Neuron (in vitro differentiated cells): ENCODE measurements around the gene PEAK1.
"Not testable (repeated sequence)": the region's sequence is repeated elsewhere in the genome, so short reads cannot be mapped to it uniquely, and the experiment has no call there.

ENCODE experiments used
- H2AFZ ChIP-seq: one replicate; pipeline ENCODE4 v1.6.1; 2013; ENCODE audit warnings: low read depth, mild to moderate bottlenecking, inconsistent platforms, low read length, moderate library complexity
- H3K27me3 ChIP-seq: one replicate; pipeline ENCODE4 v1.6.1; 2013; ENCODE audit warnings: low read length; ENCODE audit not compliant: insufficient read depth
- H3K36me3 ChIP-seq: one replicate; pipeline ENCODE4 v1.6.1; 2013; ENCODE audit warnings: low read length; ENCODE audit not compliant: insufficient read depth
- H3K4me1 ChIP-seq: one replicate; pipeline ENCODE4 v1.6.1; 2013; ENCODE audit warnings: low read length; ENCODE audit not compliant: insufficient read depth
- H3K4me3 ChIP-seq: 2 replicates; pipeline ENCODE4 v1.5.1; 2013; ENCODE audit warnings: mild to moderate bottlenecking, low read length, moderate library complexity
- H3K9me3 ChIP-seq: one replicate; pipeline ENCODE4 v1.6.1; 2013; ENCODE audit warnings: low read length

PEAK1 gene

DNA sequence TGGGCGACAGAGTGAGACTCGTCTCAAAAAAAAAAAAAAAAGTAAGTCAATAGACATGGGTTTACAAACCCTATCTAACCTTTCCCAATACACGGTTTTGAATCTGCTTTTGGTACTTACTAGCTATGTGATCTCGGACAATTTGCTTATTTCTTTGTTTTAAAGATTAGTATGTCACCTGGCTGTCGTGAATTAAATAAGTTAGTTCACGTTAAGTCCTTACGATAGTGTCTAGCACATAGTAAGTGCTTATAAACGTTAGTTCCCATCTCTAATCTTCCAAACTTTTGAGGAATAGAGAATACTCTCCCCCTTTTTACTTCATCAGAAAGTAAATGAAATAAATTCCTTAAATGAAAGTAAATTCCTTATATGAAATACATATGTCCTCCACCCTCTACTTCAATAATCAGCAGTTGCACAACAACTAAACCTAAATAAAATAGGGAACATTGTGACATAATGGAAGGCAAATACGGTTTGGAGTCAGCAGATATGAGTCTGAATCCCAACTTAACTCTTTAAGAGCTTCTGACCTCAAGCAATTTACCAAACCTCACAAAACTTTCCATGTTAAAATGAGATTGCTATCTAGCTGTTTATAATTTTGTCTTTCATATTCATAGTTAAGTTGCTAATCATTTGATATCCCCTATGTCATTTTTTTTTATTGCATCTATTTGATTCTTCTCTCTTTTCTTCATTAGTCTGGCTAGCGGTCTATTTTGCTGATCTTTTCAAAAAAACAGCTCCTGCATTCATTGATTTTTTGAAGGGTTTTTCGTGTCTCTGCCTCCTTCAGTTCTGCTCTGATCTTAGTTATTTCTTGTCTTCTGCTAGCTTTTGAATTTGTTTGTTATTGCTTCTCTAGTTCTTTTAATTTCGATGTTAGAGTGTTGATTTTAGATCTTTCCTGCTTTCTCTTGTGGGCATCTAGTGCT is 134.6 kb downstream of the PEAK1 start:
- Histone ChIP-seq H3K9me3 (no peaks in the 10 kb centered on the region), H3K27me3 (no peaks in the 10 kb centered on the region), H2AFZ (no peak overlapping the region), H3K4me1 (no peaks in the 10 kb centered on the region), H3K4me3 (no peak overlapping the region), H3K36me3 (no peaks in the 10 kb centered on the region)

DNA sequence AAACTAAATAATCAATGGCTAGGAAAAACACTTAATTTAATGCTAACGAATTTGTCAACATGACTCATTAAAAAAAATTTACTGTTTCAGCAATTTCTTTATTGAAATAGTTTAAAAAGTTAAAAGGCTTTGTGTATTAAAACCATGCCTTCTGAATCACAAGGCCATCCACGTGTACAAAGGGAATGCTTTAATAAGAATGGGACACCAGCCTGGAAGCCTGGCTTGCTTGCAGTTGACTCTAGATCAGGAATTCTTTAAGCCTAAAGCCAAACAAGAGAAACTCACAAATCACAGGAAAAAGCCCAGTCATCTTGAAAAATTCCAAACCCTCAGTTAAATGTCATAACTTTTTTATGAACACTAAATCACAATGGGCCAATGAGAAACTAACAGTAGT is 137.6 kb downstream of the PEAK1 start:
- Histone ChIP-seq H3K27me3 (no peaks in the 10 kb centered on the region), H3K9me3 (no peaks in the 10 kb centered on the region), H3K4me1 (no peaks in the 10 kb centered on the region), H3K4me3 (no peak overlapping the region), H2AFZ (no peak overlapping the region), H3K36me3 (no peaks in the 10 kb centered on the region)

DNA sequence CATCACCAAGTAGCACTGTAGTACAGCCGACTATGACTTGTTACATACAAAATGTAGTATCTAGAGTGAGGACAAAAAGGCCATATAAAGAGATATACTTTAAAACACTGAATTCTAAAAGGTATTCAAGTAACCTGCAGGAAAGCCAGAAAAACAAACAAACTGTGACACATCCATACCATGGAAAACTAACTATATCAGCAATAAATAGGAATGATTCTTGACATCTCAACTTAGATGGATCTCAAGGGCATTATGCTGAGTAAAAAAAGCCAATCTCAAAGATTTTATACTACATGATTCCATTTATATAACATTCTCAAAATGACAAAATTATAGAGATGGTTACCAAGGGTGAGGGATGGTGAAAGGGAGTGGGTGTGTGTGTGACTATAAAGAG is 143.0 kb downstream of the PEAK1 start:
- Histone ChIP-seq H3K27me3 (no peaks in the 10 kb centered on the region), H3K4me3 (no peak overlapping the region), H2AFZ (no peak overlapping the region), H3K36me3 (no peaks in the 10 kb centered on the region), H3K4me1 (no peaks in the 10 kb centered on the region), H3K9me3 (peaks cover 2% of the 10 kb centered on the region)

DNA sequence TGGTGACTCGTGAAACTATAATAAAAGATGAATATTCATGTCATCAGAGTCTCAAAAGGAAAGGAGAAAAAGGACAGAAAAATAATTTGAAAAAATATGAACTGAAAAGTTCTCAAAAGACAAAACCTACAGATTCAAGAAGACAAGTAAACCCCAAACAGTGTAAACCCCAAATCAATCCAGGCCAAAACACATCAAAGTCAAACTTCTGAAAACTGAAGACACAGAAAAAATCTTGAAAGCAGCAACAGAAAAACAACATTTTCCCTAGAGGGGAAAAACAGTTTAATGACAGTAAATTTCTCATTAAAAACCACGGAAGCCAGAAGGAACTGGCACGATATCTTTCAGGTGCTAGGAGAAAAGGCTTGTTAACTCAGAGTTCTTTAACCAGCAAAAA is 143.8 kb downstream of the PEAK1 start:
- Histone ChIP-seq H3K36me3 (no peaks in the 10 kb centered on the region), H2AFZ (no peak overlapping the region), H3K4me3 (no peak overlapping the region), H3K27me3 (no peaks in the 10 kb centered on the region), H3K9me3 (peaks cover 2% of the 10 kb centered on the region), H3K4me1 (no peaks in the 10 kb centered on the region)

DNA sequence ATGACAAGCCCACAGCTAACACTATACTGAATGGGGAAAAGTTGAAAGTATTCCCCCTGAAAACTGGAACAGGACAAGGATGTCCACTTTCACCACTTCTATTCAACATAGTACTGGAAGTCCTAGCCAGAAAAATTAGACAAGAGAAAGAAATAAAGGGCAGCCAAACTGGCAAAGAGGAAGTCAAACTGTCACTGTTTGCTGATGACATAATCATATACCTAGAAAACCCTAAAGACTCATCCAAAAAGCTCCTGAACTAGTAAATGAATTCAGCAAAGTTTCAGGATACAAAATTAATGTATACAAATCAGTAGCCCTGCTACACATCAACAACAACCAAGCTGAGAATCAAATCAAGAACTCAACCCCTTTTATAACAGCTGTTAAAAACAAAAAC is 146.8 kb downstream of the PEAK1 start:
- H3K9me3 ChIP-seq, H3K4me3 ChIP-seq, H3K36me3 ChIP-seq, H2AFZ ChIP-seq, H3K4me1 ChIP-seq, H3K27me3 ChIP-seq: not testable (repeated sequence)

DNA sequence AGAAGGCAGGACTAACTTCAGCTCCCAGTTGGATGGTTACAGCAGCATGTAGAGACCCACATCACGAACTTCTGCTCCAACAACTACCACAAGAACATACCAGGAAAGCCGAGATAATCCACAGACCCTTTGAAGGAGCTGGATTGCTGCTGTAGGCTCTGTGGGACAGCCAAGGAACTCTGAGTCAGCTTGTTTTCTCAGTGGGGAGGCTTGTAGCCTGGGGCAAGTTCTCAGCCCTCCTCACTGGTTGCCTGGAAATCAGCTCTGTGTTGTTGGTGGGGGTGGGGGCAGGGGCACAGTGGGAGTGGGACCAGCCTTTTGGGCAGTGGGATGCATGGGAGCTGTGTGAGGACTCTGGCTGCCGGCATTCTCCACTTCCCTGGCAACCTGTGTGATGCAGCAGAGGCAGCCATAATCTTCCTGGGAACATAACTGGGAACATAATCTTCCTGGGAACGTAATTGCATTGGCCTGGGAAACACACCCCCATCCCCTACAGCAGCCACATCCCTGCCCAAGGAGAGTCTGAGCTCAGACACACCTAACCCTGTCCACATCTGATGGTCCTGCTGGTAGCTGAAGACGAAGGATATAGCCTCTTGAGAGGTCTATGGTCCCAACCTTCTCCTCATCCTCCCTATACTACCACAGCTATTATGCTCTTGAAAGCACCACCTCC is 153.1 kb downstream of the PEAK1 start:
- Histone ChIP-seq H2AFZ (no peak overlapping the region), H3K4me3 (no peak overlapping the region), H3K9me3 (no peaks in the 10 kb centered on the region), H3K27me3 (no peaks in the 10 kb centered on the region), H3K4me1 (no peaks in the 10 kb centered on the region), H3K36me3 (no peaks in the 10 kb centered on the region)

DNA sequence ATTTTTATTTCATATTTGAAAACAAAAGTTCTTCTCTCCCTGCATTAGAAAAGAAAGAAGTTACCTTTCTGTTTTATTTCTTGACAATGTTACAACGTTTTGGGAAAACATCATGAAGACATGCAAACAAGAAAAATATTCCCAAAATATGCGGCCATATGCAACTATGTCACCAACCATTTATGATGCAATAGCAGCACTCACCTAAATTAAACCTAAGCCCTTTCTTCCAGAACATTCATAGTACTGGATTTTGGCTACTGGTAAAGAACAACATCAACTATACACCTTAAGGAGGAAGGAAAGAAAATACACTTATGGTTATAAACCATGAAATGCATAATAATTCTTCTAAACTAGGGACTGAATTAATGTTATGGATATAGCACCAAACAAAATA is 164.5 kb downstream of the PEAK1 start:
- Histone ChIP-seq H3K36me3 (no peaks in the 10 kb centered on the region), H2AFZ (no peak overlapping the region), H3K9me3 (no peaks in the 10 kb centered on the region), H3K4me3 (no peak overlapping the region), H3K27me3 (no peaks in the 10 kb centered on the region), H3K4me1 (peaks cover 7% of the 10 kb centered on the region)

DNA sequence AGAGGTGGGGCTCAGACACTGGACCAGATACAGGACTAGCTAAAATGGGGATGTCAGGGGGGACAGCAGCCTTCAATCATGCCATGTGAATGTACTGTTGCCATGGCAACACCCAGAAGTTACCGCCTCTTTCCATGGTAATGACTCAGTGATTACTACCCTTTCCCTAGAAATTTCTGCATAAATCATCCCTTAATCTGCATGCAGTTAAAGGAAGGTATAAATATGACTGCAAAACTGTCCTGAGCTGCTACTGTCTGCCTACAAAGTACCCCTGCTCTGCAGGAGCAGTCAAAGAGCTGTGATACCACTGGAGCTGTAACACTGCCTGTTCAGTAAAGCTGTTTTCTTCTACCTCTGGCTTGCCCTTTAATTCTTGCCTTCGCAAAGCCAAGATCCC is 168.2 kb downstream of the PEAK1 start:
- H3K4me3 ChIP-seq, result no peak overlapping the region

DNA sequence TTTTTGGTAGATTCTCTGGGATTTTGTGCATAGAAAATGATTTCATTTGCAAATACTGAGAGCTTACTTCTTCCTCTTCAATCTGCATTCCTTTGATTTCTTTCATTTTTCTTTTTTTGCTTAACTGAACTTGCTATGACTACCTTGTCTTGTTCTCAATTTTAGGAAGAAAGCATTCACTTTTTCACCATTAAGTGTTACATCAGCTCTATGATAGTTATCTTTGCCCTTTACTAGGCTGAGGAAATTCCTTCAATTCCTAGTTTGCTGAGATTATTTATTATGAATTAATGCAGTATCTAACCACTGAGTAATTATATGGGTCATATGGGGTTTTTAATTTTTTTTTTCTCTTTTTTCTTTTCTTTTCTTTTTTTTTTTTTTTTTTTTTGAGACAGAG is 172.8 kb downstream of the PEAK1 start:
- no peak overlapping the region for H3K4me3 ChIP-seq
- H3K36me3 ChIP-seq, result no peaks in the 10 kb centered on the region
- no peak overlapping the region for H2AFZ ChIP-seq
- no peaks in the 10 kb centered on the region for H3K27me3 ChIP-seq
- peaks cover 9% of the 10 kb centered on the region for H3K4me1 ChIP-seq
- no peaks in the 10 kb centered on the region for H3K9me3 ChIP-seq

More for the DNA sequence above, 168.2 kb downstream of the PEAK1 start:
- no peaks in the 10 kb centered on the region for H3K27me3 ChIP-seq
- H3K9me3 ChIP-seq, result no peaks in the 10 kb centered on the region
- peaks cover 7% of the 10 kb centered on the region for H3K4me1 ChIP-seq
- H2AFZ ChIP-seq, result no peak overlapping the region
- no peaks in the 10 kb centered on the region for H3K36me3 ChIP-seq

DNA sequence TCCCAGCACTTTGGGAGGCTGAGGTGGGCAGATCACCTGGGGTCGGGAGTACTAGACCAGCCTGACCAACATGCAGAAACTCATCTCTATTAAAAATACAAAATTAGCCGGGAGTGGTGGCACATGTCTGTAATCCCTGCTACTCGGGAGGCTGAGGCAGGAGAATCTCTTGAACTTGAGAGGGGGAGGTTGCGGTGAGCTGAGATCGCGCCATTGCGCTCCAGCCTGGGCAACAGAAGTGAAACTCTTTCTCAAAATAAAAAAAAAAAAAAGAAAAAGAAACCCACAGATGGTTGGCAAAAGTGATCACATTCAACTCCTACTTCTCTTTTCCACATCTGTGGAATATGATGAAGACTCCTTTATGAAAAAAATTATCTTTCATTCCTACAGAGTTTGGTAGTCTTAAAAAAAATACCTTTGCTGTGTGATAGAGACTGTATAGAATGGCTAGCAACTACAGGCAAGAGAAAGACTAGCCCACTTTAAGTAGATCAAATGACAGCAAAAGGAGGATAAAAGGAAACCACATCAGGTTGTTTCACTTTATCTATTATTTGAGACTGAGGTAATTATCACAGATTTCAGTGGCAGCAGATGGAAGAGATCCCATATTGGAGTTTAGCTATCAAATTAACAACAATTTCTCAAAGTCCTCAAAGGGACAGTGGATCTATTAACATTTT is 176.0 kb downstream of the PEAK1 start:
- Histone ChIP-seq H3K9me3 (no peaks in the 10 kb centered on the region), H3K4me1 (peaks cover 2% of the 10 kb centered on the region), H3K36me3 (no peaks in the 10 kb centered on the region), H3K4me3 (no peak overlapping the region), H3K27me3 (no peaks in the 10 kb centered on the region), H2AFZ (no peak overlapping the region)

DNA sequence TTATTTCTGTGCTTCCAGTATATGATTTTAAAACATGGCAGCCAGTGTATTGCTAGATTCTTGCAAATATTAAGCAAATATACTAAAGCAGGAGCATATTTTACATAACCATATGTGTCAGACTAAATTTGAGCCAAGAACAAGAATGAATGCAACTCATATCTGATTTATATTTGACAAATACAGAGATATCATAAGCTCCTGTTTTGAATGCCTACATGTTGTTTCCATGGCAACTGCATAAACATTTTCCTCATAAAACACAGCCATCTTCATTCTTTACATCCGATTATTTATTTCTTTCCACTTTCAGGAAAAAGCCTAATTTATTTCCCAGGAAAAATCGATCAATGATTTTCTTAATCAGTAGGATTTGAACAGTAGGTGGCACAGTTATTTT is 176.8 kb downstream of the PEAK1 start:
- no peaks in the 10 kb centered on the region for H3K36me3 ChIP-seq
- no peak overlapping the region for H2AFZ ChIP-seq
- H3K4me3 ChIP-seq, result no peak overlapping the region

DNA sequence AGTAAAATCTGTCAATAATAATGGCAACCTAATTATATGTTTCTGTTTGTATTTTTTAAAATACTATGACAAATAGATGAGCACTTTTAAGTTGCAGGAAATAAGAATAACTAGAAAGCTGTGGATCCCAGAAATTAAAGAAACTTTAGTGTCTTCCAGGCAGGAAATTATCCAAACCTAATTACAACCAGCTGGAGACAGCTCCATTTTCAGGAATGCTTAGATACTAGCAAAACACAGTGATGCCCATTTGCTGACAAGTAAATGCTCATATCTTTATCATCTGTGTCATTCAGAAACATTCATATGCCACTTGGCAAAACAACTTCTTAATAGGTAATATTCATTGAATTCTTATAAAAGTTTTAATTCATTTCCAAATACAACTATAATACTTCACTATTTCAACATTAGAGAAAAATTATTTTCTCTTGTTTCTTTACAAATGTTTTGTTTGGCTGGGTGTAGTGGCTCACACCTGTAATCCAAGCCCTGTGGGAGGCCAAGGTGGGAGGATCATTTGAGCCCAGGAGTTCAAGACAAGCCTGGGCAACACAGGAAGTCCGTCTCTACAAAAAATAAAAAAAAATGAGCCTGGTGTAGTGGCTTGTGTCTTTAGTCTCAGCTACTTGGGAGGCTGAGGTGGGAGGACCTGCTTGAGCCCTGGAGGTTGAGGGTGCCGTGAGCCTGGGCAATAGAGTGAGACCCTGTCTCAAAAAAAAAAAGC is 179.9 kb downstream of the PEAK1 start:
- H3K4me3 ChIP-seq, result no peak overlapping the region
- no peak overlapping the region for H2AFZ ChIP-seq
- H3K36me3 ChIP-seq, result no peaks in the 10 kb centered on the region
- peaks cover 14% of the 10 kb centered on the region for H3K9me3 ChIP-seq
- peaks cover 2% of the 10 kb centered on the region for H3K4me1 ChIP-seq
- H3K27me3 ChIP-seq, result no peaks in the 10 kb centered on the region

More for the DNA sequence above, 176.8 kb downstream of the PEAK1 start:
- Histone ChIP-seq H3K9me3 (no peaks in the 10 kb centered on the region), H3K27me3 (no peaks in the 10 kb centered on the region), H3K4me1 (peaks cover 2% of the 10 kb centered on the region)
